GM18909 (cell line): ENCODE measurements around the gene HS6ST3.

Source experiments
- ATAC-seq: cut with Tn5 transposase; IDR thresholded peaks from one replicate; pipeline ENCODE4 v1.9.1; 2021; ENCODE audit warnings: mild to moderate bottlenecking; ENCODE audit not compliant: unreplicated experiment, poor library complexity

HS6ST3 gene

GRCh38 chr13:96421314-96421713 lies 331.4 kb downstream of the HS6ST3 start:
- no peak for ATAC-seq

- no peak for ATAC-seq
Observed at GRCh38 chr13:96422002-96422401, 332.1 kb downstream of the HS6ST3 start.

- ATAC-seq, result no peak
Observed at GRCh38 chr13:96426167-96426566, 336.3 kb downstream of the HS6ST3 start.

- ATAC-seq, result no peak
Observed at GRCh38 chr13:96428911-96429310, 339.0 kb downstream of the HS6ST3 start.

GRCh38 chr13:96431044-96431581 lies 341.2 kb downstream of the HS6ST3 start:
- ATAC-seq, result no peak

GRCh38 chr13:96444676-96445075 lies 354.8 kb downstream of the HS6ST3 start:
- ATAC-seq, result no peak

GRCh38 chr13:96449920-96450319 lies 360.0 kb downstream of the HS6ST3 start:
- no peak for ATAC-seq

- ATAC-seq, result no peak
Observed at GRCh38 chr13:96450326-96451020, 360.6 kb downstream of the HS6ST3 start.

GRCh38 chr13:96454466-96454865 lies 364.6 kb downstream of the HS6ST3 start:
- ATAC-seq, result no peak

- no peak for ATAC-seq
Observed at GRCh38 chr13:96460609-96461008, 370.7 kb downstream of the HS6ST3 start.

GRCh38 chr13:96473526-96474180 lies 383.7 kb downstream of the HS6ST3 start:
- no peak for ATAC-seq

- ATAC-seq, result no peak
Observed at GRCh38 chr13:96474181-96474557, 384.3 kb downstream of the HS6ST3 start.

- ATAC-seq, result no peak
Observed at GRCh38 chr13:96475103-96475502, 385.2 kb downstream of the HS6ST3 start.

GRCh38 chr13:96481482-96481881 lies 391.6 kb downstream of the HS6ST3 start:
- ATAC-seq, result no peak

GRCh38 chr13:96490496-96490989 lies 400.6 kb downstream of the HS6ST3 start:
- no peak for ATAC-seq

GRCh38 chr13:96491103-96491502 lies 401.2 kb downstream of the HS6ST3 start:
- ATAC-seq, result no peak

- no peak for ATAC-seq
Observed at GRCh38 chr13:96492766-96493165, 402.9 kb downstream of the HS6ST3 start.

GRCh38 chr13:96499656-96500055 lies 409.7 kb downstream of the HS6ST3 start:
- ATAC-seq, result no peak

GRCh38 chr13:96500953-96501352 lies 411.0 kb downstream of the HS6ST3 start:
- ATAC-seq, result no peak

- ATAC-seq, result no peak
Observed at GRCh38 chr13:96503481-96503880, 413.6 kb downstream of the HS6ST3 start.

GRCh38 chr13:96511587-96511986 lies 421.7 kb downstream of the HS6ST3 start:
- ATAC-seq, result no peak

GRCh38 chr13:96519380-96519779 lies 429.5 kb downstream of the HS6ST3 start:
- no peak for ATAC-seq
